Globus pallidus (tissue), 1 donor: Measurements from ENCODE around the gene RAB34.
"Not testable (repeated sequence)": the region's sequence is repeated elsewhere in the genome, so short reads cannot be mapped to it uniquely, and the experiment has no call there.

Experiments
- DNase-seq: peaks from one replicate; pipeline ENCODE4 v3.0.0-alpha.2; 2015; ENCODE audit warnings: low spot score

RAB34 gene

GRCh38 chr17:28728364-28729200 is 10.9 kb upstream of the RAB34 start, which contains the start of gene NEK8:
Gene NEK8 (plus strand): TSS chr17:28728788. CDS start chr17:28728814, 26 bp downstream.
- peak; percentile 91 for DNase-seq

GRCh38 chr17:28726627-28727491 is 9.2 kb upstream of the RAB34 start:
- peak; percentile 91 for DNase-seq

DNA sequence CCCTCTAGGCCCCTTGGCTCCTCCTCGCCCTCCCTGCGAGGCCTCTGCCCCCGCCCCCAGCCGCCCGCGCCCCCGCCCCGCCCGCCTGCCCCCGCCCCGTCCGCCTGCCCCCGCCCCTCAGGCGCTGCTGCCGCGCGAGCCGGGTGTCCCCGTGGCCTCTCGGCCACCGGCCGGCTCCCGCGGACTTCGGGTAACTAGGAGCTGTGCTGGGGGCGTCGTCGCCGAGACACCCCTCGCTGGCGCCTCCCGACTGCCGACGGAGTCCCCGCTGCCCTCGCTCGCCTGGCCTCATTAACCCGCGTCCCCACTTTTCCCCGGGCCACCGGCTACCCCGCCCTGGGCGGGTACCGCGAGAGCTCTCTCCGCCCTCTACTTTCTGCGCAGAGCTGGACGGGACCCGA is 8.6 kb upstream of the RAB34 start, which contains the start of gene TLCD1:
Gene TLCD1 (minus strand): TSS at position 8 of the 401 bp plus-strand sequence. CDS start 136 bp downstream, outside the sequence.
- no peak for DNase-seq

- no peak for DNase-seq
Observed at GRCh38 chr17:28725660-28726225, 8.1 kb upstream of the RAB34 start.

- no peak for DNase-seq
Observed at GRCh38 chr17:28725166-28725659, 7.5 kb upstream of the RAB34 start.

DNA sequence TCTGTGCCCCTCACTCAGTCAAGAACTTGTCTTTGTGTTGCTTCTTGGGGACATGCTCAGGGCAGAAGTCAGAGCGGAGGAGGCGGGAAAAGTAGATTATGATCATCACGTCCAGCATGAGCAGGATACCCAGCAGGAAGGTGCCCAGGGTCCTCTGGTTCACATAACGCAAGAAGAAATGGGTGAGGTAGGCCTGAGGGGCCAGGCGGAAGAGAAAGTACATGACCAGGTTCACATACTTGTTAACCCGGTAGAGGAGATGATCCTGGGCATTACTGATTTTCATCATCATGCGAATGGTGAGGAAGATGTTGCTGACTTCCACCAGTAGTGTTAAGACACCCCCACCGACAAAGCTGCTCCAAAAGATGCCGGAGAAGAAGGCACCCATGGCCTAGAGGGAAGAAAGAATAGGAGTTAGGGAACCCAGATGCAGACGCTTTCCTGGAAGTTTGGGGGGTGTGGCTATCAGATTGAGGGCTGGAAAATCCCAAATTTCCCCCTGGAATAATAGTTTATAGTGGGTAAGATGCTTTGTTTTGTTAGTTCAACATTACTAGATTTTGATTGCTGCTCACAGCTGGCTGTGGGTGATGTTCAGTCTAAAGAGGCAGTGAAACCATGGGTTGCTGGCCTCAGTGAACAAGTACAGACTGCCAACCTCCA is 7.0 kb upstream of the RAB34 start:
- no peak for DNase-seq

DNA sequence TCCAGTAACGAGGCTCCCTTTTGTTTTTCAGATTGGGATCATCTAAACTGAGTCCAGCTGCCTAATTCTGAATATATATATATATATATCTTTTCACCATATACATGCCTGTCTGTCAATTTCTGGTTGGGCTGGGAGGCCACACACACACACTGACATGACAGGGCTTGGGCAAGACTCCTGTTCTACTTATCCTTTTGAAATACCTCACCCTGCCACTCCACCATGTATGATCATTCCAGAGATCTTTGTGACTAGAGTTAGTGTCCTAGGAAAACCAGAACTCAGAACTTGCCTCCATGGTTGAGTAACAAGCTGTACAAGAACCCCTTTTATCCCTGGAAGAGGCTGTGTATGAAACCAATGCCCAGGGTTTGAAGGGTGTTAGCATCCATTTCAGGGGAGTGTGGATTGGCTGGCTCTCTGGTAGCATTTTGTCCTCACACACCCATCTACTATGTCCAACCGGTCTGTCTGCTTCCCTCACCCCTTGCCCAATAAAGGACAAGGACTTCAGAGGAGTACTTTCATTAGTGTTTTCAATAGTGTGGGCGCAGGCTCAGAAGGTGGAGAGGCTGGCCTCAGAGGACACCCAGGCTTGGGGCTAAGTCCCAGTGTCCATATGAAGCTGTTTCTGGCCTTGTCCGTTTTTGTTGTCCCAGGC is 6.3 kb upstream of the RAB34 start:
- DNase-seq, result not testable (repeated sequence)

DNA sequence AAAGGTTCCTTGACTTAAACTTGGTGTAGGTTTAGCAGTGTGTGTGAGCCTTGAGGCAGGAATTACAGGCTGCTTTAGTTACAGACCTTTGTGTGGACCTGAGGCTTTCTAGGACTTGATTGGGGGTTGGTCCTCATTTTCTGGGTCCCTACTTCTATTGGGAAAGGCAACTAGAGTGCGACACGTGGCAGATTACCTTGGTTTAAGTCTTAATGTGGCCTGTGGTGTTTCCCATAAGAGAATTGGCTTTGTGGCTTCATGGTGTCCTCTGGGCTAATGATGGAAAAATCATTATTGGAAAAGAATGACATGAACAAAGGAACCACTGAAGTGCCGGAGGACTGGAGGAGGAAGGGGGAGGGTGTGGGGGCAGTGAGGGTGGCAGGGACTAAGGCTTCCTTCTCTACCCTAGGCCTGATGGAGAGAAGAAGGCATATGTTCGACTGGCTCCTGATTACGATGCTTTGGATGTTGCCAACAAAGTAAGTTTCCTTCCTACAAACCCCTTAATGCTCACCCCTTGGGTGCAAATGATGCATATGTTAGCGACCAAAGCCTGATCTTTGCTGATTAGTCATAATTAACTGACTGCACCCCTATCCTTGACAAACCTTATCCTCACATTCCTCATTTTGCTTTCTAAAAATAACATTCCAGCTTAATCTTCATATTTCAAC is 5.6 kb upstream of the RAB34 start:
- no peak for DNase-seq

DNA sequence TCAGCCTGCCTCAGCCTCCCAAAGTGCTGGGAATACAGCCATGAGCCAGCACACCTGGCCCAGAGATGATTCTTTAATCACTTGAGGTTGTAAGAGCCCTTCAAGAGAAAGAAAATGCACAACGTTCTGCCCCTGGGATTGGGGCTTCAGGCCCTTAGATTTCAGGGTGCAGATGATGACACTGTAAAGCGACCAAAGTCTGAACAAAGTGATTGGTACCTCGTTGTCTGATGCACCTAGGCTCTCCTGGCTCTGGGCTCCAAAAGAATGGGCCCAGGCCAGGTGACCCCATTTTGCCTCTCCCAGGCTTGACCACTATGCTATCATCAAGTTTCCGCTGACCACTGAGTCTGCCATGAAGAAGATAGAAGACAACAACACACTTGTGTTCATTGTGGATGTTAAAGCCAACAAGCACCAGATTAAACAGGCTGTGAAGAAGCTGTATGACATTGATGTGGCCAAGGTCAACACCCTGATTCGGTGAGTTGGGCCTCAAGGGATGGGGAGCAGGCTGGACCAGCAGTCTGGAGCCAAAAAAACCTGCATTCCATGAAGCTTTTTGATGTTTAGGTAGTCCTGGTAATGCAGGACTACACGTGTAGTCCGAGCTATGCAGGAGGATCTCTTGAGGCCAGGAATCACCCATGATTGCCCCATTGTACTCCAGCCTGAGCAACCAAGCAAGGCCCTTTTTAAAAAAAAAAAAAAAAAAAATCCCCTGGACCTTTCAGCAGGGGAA is 4.9 kb upstream of the RAB34 start:
- no peak for DNase-seq

- DNase-seq, result not testable (repeated sequence)
Observed at GRCh38 chr17:28720997-28721329, 3.3 kb upstream of the RAB34 start.

- DNase-seq, result no peak
Observed at GRCh38 chr17:28720247-28720996, 2.8 kb upstream of the RAB34 start.

GRCh38 chr17:28719021-28719433 is 1.4 kb upstream of the RAB34 start:
- no peak for DNase-seq

- no peak for DNase-seq
Observed at GRCh38 chr17:28718333-28719020, 809 bp upstream of the RAB34 start.

- DNase-seq, result no peak
Observed at GRCh38 chr17:28716740-28717577, 709 bp downstream of the RAB34 start.

DNA sequence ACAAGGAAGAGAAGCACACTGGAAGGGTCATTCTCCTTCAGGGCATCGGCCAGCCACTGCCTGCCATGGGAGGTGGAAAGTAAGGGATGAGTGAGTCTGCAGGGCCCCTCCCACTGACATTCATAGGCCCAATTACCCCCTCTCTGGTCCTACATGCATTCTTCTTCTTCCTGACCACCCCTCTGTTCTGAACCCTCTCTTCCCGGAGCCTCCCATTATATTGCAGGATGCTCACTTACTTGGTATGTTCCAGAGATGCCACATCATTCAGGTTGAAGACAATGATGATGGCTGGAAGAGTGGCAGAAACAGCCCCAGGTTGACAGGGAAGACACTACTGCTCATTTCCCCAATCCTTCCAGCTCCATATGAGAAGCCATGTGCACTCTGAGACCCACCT is 2.5 kb downstream of the RAB34 start:
- DNase-seq, result no peak

DNA sequence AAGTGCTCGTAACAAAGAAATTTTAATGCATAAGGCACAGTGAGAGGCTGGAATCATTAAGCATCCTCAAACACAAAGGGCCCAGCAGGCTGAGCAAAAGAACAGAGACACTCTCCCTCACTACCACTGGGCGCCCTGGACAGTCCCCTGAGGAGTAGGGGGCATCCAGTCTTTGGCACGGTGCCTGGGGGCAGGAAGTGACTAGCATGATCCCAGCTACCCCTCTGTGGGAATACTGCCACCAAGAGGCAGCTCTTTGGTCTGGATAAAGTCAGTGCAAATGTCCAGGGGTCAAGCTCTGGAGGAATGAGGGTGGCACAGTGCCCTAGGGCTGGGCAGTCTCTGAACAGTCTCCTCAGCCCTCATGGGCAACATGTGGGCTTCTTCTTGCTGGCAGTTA is 3.4 kb downstream of the RAB34 start:
- DNase-seq, result no peak

GRCh38 chr17:28712705-28713415 is 4.8 kb downstream of the RAB34 start:
- DNase-seq, result no peak
